Measurements from ENCODE around the gene RALGAPA1.
A peak's percentile ranks its signal among the peaks of the same experiment; 100 is the strongest.
"Not testable (repeated sequence)": the region's sequence is repeated elsewhere in the genome, so short reads cannot be mapped to it uniquely, and the experiment has no call there.

Gene RALGAPA1

DNA sequence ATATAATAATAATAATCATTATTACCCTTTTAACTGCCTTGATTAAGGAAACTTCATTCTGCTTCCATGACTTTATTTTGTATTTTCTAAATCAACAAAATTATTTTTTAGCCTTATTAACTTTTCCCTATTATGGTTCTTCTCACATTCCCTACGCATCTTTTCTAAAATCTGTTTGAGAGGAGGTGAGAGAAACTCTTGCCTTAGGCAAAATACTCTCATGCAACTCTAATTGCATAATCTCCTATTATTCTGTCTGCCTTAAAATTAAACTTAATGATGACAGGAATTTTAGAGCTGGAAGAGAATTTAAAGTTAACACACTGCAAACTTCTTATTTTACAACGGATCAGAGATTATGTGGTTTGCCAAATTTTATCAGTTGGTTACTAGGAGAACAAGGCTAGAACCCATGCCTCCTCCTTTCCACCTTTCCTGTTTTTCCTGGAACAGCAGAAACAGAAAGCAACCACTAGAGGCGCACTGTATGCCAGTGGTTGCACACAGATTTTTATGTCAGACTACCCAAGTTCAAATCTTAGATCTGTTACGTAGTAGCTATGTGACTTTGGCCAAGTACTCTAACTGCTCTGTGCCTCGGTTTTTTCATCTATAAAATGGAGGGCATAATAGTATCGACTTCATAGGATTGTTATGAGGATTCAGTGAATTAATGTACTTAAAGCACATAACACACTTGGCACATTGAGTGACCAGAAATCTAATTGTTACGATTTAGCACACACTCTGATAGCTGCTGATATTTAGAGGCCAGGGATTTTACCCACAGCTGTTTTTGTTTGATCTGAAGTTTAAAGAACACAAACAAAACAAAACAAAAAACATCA lies 12.7 kb upstream of the RALGAPA1 start:
- peak; percentile 40 for DNase-seq (ENCODE audit: low spot score)

DNA sequence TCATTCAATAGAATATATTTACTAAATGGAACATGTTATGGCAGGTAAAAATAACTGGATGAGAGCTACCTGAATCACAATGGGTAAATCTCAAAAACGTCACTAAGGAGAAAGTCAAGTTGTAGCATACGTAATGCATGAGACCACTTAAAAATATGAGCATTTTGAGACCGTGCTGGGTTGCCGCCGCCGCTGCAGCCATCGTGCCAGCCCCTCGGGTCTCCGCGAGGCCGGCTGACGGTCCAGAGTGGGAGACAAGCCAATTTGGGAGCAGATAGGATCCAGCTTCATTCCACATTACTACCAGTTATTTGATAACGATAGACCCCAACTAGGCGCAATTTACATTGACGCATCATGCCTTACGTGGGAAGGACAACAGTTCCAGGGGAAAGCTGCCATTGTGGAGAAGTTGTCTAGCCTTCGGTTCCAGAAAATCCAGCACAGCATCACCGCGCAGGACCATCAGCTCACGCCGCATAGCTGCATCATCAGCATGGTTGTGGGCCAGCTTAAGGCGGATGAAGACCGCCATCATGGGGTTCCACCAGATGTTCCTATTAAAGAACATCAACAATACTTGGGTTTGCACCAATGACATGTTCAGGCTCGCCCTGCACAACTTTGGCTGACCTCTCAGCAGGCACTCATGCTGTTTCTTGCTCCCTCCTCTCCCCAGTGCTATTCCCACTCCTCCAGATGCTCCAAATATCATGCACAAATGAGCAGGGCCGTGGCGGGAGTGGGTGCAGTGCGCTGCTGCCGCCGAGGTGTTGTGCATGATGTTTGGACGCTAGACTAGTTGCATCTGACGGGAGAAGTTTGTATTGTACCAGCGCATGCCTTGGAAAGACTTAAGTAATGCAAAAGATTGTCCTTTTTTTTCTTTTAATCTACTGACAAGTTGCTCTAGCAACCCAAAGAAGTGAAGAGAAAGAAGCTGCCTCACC lies 10.8 kb upstream of the RALGAPA1 start:
- DNase-seq (ENCODE audit: low spot score), result no peak

DNA sequence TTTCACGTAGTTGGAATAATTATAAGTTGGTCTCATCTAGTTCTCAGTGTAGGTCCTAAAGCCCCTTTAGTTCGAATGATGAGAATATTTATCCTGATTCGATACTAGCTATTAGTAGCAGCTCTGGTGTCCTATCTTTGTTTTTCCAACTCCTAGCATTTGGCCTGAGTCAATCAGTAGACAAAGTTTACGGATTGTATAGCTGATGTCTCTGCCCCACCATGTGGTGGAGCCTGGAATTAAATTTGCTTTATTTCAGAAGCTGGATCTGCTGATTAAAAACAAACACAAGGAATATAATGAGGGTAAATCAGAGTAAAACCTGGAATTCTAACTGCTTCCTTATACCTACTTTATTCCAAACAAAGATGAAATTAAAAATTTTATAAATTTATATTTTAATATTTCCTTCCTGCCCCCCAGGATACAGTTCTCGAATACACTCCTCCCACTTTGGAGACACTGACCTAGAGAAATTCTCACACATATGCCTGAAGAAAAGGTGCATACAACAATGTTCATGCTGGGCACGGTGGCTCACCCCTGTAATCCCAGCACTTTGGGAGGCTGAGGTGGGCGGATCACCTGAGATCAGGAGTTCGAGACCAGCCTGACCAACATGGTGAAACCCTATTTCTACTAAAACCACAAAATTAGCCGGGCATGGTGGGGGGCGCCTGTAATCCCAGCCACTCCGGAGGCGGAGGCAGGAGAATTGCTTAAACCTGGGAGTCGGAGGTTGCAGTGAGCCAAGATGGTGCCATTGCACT lies 9.4 kb upstream of the RALGAPA1 start:
- peak; percentile 22 for DNase-seq (ENCODE audit: low spot score)

DNA sequence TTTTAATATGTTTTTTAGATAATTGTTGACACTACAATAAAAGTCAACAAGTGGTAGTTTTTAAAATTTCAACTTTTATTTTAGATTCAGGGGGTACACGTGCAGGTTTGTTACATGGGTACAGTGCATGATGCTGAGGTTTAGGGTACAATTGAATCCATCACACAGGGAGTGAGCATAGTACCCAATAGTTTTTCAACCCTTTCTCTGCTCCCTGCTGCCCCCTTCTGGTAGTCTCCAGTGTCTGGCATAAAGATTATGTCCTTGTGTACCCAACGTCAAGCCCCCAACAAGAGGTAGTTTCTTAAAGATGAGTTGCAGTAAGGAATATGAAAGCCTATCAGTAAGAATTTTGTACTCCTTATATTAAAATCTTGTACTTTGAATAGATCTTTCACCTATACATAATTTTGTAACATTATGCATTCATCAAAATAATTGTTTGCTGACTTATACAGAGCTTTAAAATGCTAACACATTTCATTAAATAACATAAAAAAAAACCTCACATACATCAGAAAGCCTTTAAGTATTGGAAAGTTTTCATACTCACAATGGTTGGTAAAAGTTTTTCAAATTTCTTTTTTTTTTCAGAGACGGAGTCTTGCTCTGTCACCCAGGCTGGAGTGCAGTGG lies 5.4 kb upstream of the RALGAPA1 start:
- DNase-seq (ENCODE audit: low spot score), result peak; percentile 72

DNA sequence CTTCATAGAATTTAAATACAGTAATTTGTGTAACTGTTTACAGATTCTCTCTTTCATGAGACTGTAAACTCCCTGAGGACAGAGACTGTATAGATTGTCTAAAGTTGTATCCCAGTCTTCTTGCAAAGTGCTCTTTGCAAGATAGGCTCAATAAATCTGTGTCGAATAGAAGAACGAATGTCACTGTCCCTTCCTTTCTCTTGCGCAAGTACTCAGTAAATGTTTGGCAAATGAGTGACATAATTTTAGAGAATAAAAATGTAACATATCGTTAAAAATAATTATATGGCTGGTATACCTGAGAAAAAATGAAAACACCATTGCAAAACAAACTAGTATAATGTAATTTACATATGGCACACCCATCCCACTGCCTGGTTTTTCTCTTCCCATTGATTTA lies 1.9 kb upstream of the RALGAPA1 start:
- no peak for DNase-seq (ENCODE audit: low spot score)

DNA sequence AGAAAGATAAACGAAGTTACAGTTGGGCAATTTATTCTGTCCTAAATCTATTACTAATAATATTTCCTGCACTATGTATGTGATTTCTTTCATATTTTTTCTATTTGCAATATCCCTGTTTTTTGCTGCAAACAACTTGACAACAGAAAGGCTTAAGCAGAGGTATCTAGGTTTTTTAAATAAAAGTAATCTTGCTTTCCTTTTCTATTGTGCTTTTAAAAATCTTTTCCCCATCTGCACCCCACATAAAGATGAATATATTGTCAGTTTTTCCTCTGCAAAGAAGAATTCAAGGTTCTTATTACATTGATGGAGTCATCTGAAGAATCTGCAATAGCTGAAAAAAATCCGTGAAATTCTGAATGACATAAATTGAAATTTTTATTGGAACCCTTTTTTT lies 502 bp upstream of the RALGAPA1 start:
- no peak for DNase-seq (ENCODE audit: low spot score)

DNA sequence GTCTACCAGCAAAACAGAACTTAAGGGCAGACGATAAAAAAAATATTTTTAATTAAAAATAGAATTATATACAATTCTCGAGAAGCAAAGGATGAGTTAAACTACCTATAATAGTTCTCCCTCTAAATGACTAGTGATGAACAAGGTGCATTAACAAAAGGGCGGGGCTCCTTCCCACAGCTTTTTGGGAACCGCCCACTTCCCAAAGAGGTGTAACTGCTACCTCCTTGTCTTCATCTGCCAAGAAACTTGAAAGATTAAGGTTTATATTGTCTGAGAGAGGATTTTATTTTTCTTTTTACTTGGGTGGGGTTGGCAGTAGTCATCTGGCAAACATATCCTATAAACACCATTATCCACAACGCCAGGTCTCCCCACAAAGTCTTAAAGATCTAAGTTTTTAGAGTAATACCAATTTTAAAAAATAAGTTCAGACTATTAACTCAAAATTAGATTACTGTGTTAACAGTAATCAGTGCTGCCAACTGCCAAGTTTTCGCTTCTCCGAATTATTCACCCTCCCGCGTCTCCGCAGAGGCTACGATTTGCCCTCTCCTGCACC lies 938 bp downstream of the RALGAPA1 start:
- DNase-seq (ENCODE audit: low spot score), result peak; percentile 24

DNA sequence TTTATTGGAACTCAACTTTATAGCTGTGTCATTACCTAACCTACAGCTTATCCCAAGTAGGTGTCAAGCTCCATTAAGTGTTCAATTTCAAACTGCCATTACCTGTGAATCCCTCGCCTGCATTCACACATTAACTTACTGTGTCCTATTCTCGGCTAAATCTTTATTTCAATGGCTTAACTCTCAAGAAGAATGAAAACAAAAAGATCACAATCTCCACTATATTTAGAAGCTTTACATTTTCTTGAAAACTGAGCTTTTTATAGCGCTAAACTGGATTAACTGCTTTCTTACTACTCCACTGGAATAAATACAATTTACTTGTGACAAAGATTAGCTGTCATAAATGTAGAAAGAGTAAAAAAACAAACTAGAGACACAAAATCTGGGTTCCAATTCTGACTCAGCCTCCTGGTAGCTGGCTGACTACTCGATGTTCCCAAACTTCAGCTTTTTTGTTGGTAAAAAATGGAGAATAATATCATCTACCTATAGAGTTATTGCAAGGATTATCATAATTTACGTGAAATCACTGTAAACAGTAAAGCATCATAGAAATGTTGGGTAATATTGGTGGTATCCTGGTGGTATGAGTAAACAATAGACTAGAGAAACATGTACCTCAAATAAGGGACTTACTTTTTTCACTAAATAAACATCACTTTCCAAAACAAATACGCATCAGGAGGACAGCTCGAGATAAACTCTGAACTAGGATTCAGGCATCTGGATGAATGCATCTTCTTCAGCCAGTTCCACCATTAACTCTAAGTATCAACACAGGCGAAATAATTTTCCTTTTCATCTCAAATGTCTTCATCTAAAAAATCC lies 1.7 kb downstream of the RALGAPA1 start:
- no peak for DNase-seq (ENCODE audit: low spot score)

DNA sequence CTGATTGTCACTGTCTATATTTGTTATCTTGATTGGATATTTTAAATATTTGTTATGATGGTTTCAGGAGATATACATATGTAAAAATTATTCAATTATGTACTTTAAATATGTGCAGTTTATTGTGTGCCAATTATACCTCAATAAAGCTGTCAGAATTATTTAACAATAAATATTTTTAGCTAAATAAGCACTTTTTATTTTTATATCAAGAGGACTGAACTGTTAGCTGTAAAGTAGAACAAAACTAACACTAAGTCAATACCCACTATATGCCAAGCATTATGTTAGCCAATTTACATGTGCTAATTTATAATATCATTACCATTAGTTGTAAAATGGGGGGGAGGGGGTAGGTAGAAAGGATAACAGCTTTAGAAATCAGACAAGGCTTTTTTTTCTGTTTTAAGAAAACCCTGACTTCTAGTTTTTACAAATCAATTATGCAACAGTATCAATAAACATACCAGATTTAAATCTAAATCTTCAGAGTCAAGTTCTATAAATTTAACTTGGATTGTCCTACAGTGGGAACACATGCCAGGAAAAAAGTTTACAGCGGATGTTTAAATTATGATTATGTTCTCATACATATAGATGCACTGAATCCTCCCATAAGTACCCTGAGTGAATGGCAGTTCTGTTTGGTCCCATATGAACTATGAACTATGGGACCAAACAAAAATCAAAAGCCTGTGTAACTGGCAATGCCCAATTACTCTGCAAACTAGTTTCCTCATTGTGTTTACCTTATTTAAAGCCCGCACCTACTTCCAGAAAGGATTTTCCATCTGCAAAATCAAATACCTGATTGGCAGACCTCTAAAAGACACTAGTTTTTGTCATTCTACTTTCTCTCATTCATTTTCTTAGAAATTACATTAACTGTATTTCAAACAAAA lies 2.8 kb downstream of the RALGAPA1 start:
- DNase-seq (ENCODE audit: low spot score), result no peak

DNA sequence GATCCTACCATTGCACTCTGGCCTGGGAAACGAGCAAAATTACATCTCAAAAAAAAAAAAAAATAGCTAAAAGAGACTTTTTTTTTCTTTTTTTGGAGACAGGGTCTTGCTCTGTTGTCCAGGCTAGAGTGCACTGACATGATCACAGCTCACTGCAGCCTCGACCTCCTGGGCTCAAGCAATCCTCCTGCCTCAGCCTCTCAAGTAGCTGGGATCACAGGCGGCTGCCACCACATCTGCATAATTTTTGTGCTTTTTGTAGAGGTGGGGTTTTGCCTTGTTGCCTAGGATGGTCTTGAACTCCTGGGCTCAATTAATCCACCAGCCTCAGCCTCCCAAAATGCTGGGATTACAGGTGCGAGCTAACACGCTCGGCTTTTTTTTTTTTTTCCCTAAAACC lies 11.3 kb downstream of the RALGAPA1 start:
- no peak for DNase-seq (ENCODE audit: low spot score)

DNA sequence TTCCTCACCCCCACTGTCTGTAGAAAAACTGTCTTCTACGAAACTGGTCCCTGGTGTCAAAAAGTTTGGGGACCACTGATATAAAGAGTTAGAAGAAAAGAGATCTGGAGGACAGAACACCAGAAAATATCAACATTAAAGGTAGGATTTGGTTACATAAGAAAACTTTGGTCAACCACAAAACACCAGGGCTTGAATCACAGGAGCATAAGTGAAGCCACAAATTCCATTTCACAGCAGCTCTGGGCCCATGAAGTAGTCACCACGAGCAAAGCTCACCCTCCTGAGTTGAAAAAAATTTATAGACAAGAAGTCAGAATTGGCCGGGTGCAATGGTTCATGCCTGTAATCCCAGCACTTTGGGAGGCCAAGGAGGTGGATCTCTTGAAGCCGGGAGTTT lies 19.4 kb downstream of the RALGAPA1 start:
- DNase-seq (ENCODE audit: low spot score), result no peak

DNA sequence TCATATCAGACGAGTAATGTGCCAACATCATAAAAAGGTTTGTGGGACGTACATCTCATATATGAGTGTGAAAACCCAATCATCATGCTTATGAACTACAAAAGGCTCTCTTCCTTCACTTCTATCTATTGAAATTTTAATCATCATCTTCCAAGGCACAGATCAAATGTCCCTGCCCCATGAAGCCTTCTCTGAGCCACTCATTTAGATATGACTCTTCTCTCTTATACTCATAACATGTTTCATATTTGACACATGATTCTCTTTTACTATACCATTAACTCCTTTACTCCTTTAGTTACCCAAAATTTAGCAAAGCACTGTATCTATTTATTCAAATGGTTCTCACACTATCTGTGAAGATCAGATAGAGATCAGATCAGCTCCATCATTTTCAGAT lies 22.2 kb downstream of the RALGAPA1 start:
- DNase-seq (ENCODE audit: low spot score), result no peak

DNA sequence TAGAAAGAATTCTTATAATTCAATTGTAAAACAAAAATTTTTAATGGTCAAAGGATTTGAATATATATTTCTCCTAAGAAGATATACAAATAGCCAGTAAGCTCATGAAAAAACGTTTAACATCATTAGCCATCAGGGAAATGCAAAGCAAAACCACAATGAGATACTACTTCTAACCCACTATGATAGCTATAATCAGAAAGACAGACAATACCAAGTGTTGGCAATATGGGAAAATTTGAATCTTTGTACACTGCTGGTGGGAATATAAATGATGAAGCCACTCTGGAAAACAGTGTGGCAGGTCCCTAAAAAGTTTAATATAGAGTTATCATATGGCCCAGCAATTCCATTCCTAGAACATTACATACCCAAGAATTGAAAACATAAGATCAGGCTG lies 25.4 kb downstream of the RALGAPA1 start:
- no peak for DNase-seq (ENCODE audit: low spot score)

DNA sequence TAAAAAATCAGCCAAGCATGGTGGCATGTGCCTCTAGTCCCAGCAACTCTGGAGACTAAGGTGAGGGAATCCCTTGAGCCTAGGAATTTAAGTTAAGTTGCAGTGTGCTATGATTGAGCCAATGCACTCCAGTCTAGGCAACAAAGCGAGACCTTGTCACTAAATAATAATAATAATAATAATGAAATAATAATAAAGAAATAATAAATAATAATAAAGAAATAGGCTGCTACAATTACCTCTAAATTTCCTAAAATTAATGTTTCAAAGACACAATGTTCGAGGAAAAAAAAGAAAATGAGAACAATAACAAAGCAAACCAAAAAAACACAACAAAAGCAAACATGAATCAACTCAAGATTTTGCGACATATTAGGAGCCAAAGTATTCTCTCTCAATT lies 29.7 kb downstream of the RALGAPA1 start:
- no peak for DNase-seq (ENCODE audit: low spot score)

DNA sequence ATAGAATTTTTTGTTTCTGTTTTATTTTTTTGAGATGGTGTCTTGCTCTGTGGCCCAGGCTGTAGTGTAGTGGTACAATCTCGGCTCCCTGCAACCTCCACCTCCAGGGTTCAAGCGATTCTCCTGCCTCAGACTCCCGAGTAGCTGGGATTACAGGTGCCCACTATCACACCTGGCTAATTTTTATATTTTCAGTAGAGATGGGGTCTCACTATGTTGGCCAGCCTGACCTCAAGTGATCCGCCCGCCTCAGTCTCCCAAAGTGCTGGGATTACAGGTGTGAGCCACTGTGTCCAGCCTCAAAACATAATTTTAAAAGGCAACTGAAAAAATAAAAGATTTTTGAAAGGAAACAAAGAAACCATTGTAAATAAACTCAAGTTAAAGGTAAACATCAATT lies 31.5 kb downstream of the RALGAPA1 start:
- DNase-seq (ENCODE audit: low spot score), result not testable (repeated sequence)

DNA sequence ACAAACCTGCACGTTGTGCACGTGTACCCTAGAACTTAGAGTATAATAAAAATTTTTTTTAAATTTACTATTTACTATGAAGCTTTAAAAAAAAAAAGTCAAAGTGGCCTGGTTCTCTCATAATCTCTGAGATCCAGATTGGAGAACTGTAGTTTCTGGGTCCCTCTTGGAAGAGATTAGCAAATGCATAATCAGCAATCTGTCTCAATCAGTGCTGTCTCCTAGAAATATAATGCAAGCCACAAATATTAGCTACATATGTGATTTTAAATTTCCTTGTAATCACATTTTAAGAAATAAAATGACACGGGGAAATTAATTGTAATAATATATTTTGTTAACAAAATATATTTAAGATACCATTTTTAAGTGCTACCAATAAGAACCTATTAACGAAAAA lies 32.3 kb downstream of the RALGAPA1 start:
- no peak for DNase-seq (ENCODE audit: low spot score)

DNA sequence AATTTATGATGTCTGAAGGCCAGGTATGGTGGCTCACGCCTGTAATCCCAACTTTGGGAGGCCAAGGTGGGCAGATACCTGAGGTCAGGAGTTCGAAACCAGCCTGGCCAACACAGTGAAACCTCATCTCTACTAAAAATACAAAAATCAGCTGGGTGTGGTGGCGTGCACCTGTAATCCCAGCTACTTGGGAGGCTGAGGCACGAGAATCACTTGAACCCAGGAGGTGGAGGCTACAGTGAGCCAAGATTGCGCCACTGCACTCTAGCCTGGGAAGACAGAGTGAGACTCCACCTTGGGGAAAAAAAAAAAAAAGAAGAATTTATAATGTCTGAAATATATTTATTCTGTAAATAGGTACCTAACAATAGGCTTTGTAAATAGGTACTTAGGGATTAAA lies 33.0 kb downstream of the RALGAPA1 start:
- DNase-seq (ENCODE audit: low spot score), result not testable (repeated sequence)

DNA sequence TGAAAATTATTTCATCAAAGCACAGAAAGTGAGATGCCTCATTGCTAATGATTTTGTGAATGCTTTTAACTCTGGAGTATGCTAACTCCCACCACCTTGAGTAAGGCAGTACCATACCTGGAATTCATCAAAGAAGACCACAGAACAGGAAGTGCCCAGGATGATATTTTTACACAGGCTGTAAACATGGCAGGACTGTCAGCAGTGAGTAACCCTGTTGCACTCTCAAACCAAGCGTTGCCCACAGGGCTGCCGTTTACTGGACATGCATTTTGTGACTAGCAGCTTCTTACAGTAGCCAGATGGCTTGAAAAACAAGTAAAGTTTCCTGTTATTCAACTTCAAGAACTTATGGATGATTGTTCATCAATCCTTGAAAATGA lies 42.4 kb downstream of the RALGAPA1 start:
- DNase-seq (ENCODE audit: low spot score), result no peak

DNA sequence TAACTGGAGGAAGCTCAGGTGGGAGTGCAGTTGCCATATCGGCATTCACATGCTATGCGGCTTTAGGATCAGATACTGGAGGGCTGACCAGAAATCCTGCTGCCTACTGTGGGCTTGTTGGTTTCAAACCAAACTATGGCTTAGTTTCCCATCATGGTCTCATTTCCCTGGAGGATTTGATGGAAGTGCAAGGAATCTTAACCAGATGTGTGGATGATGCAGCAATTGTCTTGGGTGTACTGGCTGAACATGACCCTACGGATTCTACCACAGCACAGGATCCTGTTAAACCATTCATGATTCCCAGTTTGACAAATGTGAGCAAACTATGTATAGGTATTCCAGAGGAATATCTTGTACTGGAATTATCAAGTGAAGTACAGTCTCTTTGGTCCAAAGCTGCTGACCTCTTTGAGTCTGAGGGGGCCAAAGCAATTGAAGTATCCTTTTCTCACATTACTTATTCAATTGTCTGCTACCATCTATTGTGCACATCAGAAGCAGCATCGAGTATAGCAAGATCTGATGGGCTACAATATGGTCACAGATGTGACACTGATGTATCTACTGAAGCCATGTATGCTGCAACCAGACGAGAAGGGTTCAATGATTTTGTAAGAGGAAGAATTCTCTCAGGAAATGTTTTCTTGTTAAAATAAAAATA lies 42.9 kb downstream of the RALGAPA1 start:
- DNase-seq (ENCODE audit: low spot score), result no peak

Measured in hematopoietic multipotent progenitor cell treated with erythropoietin and hydrocortisone succinate and interleukin-3 and kit ligand, for 15 days (in vitro differentiated cells).